Putamen (tissue), 1 donor: Measurements from ENCODE around the gene MFGE8.

Experiments used
- DNase-seq: peaks from one replicate; pipeline ENCODE4 v3.0.0-alpha.2; 2016; ENCODE audit warnings: low spot score

MFGE8 gene

GRCh38 chr15:88872106-88872505 lies 41.1 kb downstream of the MFGE8 start:
- no peak for DNase-seq

GRCh38 chr15:88871313-88871712 lies 41.9 kb downstream of the MFGE8 start:
- no peak for DNase-seq

GRCh38 chr15:88866295-88866881 lies 46.8 kb downstream of the MFGE8 start:
- DNase-seq = no peak

- DNase-seq = no peak
Measured at GRCh38 chr15:88865498-88866099, 47.6 kb downstream of the MFGE8 start.

- DNase-seq = no peak
Measured at GRCh38 chr15:88864861-88865497, 48.2 kb downstream of the MFGE8 start.

GRCh38 chr15:88863412-88863811 lies 49.8 kb downstream of the MFGE8 start:
- DNase-seq = no peak

- no peak for DNase-seq
Measured at GRCh38 chr15:88860212-88860611, 53.0 kb downstream of the MFGE8 start.

- DNase-seq = no peak
Measured at GRCh38 chr15:88859550-88859949, 53.6 kb downstream of the MFGE8 start.

- DNase-seq = no peak
Measured at GRCh38 chr15:88858934-88859333, 54.2 kb downstream of the MFGE8 start.

GRCh38 chr15:88852476-88852875 lies 60.7 kb downstream of the MFGE8 start:
- DNase-seq = no peak

GRCh38 chr15:88849376-88850072 lies 63.7 kb downstream of the MFGE8 start:
- no peak for DNase-seq
